Heart right ventricle (tissue), 16 donors: Measurements from ENCODE around the gene BMPR1A. TPM values are rescaled to one million over a fixed set of nuclear protein-coding genes. Genes with fewer than 3 reads are reported as not detected.
A peak's percentile ranks its signal among the peaks of the same experiment; 100 is the strongest.

Experiments used
- ATAC-seq, 8 donors: fragments of 200-7000 bp; cut with Tn5 transposase; one replicate each; pipeline ENCODE4 v1.9.1; 2020; ENCODE audit warnings: mild to moderate bottlenecking in 8 of 8, moderate library complexity in 8 of 8, moderate number of reproducible peaks in 1 of 8
- DNase-seq, 2 donors: peaks; one replicate each; pipeline ENCODE4 v3.0.0-alpha.2; 2020
- H3K27ac ChIP-seq, 10 donors: fragments of 200-600 bp; sonication (generic) in 2 of 10; one replicate each; pipeline versions ENCODE4 v1.5.0 to v1.8.0; 2020 to 2022; ENCODE audit warnings: mild to moderate bottlenecking in 3 of 10
- H3K27me3 ChIP-seq, 7 donors: fragments of 200-600 bp; one replicate each; pipeline ENCODE4 v1.8.0; 2021 to 2022; ENCODE audit warnings: mild to moderate bottlenecking in 2 of 7
- H3K36me3 ChIP-seq, 9 donors: fragments of 200-600 bp; sonication (generic) in 1 of 9; one replicate each; pipeline versions ENCODE4 v1.5.0 to v1.8.0; 2020 to 2022; ENCODE audit warnings: mild to moderate bottlenecking in 2 of 9
- H3K4me1 ChIP-seq, 9 donors: fragments of 200-600 bp; sonication (generic) in 1 of 9; one replicate each; pipeline versions ENCODE4 v1.5.0 to v1.8.0; 2020 to 2022; ENCODE audit warnings: mild to moderate bottlenecking in 4 of 9
- H3K4me3 ChIP-seq, 10 donors: fragments of 200-600 bp; sonication (generic) in 2 of 10; one replicate each; pipeline versions ENCODE4 v1.5.0 to v1.8.0; 2020 to 2022; ENCODE audit warnings: mild to moderate bottlenecking in 7 of 10, moderate library complexity in 2 of 10
- H3K9me3 ChIP-seq, 11 donors: fragments of 200-600 bp in 10 of 11; sonication (generic) in 2 of 11; one replicate each; pipeline versions ENCODE4 v1.5.0 to v1.8.0; 2013 to 2022; ENCODE audit warnings: mild to moderate bottlenecking in 2 of 11, control low read depth in 1 of 11, moderate library complexity in 1 of 11
- CTCF ChIP-seq, 9 donors: fragments of 200-600 bp; sonication (generic) in 2 of 9; IDR thresholded peaks; one replicate each; pipeline versions ENCODE4 v1.5.0 to v1.8.0; 2021 to 2022; ENCODE audit warnings: antibody characterized with exemption in 9 of 9, mild to moderate bottlenecking in 5 of 9, moderate library complexity in 1 of 9
- WGBS, 2 donors: extraction: QIAGEN DNeasy Blood & Tissue Kit; methylation state at CpG; one replicate each; pipeline ENCODE4 v1.1.7; 2013; ENCODE audit warnings: inconsistent platforms in 1 of 2; 5-methylcytosine and 5-hydroxymethylcytosine counted together
- intact Hi-C, 10 donors: fragments of 100-400 bp; cut with DNase I; formaldehyde crosslinking; loops; one replicate each; pipeline versions ENCODE4 v1.11.1 to v1.14.2; 2022
- polyA plus RNA-seq, 2 donors: library from polyadenylated mRNA; stranded (reverse); fragments of 200-250 nt; gene quantifications; one replicate each; pipeline ENCODE4 v1.2.3, GENCODE V29; 2013
- total RNA-seq, 10 donors: library from RNA; stranded (reverse); fragmentation: NEBNext Ultra II Directional in 3 of 10; extraction: Animal tissue kit (Norgen Biotek cat#: 25700) in 3 of 10; gene quantifications; one replicate each; pipeline versions ENCODE4 v1.2.1 to v1.2.4, GENCODE V29; 2021 to 2023
- donor health status: Arrhythmogenic right ventricular cardiomyopathy.
- donor health status: ischemic (EF 13 %, LVEDD 7.1; RV severe dilation, severe dysfunction).
- donor health status: healthy with polysubstance abuse.
- donor health status: DM: no; HTN: yes; CAD: no.
- donor health status: DM: no; HTN: no; CAD: no.
- donor health status: ischemic (EF 25% LVEDD 6.9; RV normal size, moderate dysfunction).
- donor health status: ischemic (EF 25% LVEDD 5.7; RV mildly dilated, moderate dysfunction).
- donor health status: healthy.
- donor health status: DM: yes; HTN: yes; CAD: no.
- donor health status: Ischemic cardiomyopathy.
- donor health status: ischemic (EF 35%, LVEDD 5.7; RV mildly dilated, moderate dysfunction).
- donor health status: nonischemic (EF 11% LVEDD 7.7; RV severe dilation, severe dysfunction).
- donor health status: DM: yes; HTN: yes; CAD: no.
- donor health status: PGD.
- donor health status: ischemic (EF 29% LVEDD 5.4; RV normal size, mild dysfunction).
- donor health status: nonischemic (EF 23%, LVEDD 6.1; RV moderate dilation, normal function).

Gene BMPR1A
- total and polyA plus RNA-seq, 12 donors, result 6.7 to 69.0 (median 45.6) TPM

DNA sequence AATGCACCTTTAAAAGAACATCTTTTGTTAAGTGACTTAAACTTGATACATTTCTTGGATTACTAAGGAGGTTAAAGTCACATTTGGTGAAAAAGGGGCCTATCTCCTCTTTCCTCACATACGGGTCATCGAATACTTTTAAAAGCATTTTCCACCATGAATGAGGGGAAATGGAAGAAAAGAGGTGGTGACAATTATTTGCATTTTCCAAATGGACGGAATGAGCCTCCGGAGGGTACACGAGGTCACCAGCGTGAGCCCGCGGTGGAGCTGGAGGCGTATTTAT lies 1.0 kb upstream of the BMPR1A start:
- Histone ChIP-seq H3K4me3 (peak overlapping the region; percentile 33 to 90 (median 77)), H3K36me3 (no peaks in the 10 kb centered on the region), H3K4me1 (peaks cover 0 to 54% (median 41%) of the 10 kb centered on the region in 9 donors), H3K27ac (peak overlapping the region; percentile 89 to 99 (median 98)), H3K27me3 (peaks cover 0 to 76% (median 55%) of the 10 kb centered on the region in 7 donors), H3K9me3 (no peaks in the 10 kb centered on the region)
- 1 to 3% methylated on average over 9 of the region's 9 CpGs for WGBS, 2 donors
- DNase-seq, result no peak
- intact Hi-C loops, result loop anchor here in 6 of 10 donors (5.0 to 10.0 kb wide), 4 partner anchors 43 to 142 kb away; no protein-coding TSS in a partner anchor
- TF ChIP-seq CTCF (IDR thresholded peaks at IDR 0.05), result no peak
- no peak for ATAC-seq

GRCh38 chr10:86755740-86756510 lies 494 bp upstream of the BMPR1A start:
- Histone ChIP-seq H3K4me1 (peaks cover 0 to 60% (median 41%) of the 10 kb centered on the region in 9 donors), H3K9me3 (no peaks in the 10 kb centered on the region), H3K27me3 (peaks cover 0 to 78% (median 59%) of the 10 kb centered on the region in 7 donors), H3K27ac (peak overlapping the region; percentile 89 to 99 (median 98)), H3K36me3 (no peaks in the 10 kb centered on the region), H3K4me3 (peak overlapping the region; percentile 33 to 90 (median 77))
- intact Hi-C loops, result loop anchor here in 6 of 10 donors (5.0 to 10.0 kb wide), 4 partner anchors 44 to 141 kb away; no protein-coding TSS in a partner anchor
- WGBS, 2 donors, result 0 to 1% methylated on average over 65 to 87 of the region's 89 CpGs
- DNase-seq (peak; percentile 81 to 93), ATAC-seq (peak; percentile 86 to 92 (median 89))
- peak in 1 of 9 donors; percentile 24 for TF ChIP-seq CTCF (IDR thresholded peaks at IDR 0.05)

GRCh38 chr10:86757113-86757972 lies 924 bp downstream of the BMPR1A start:
- intact Hi-C loops, result loop anchor here in 6 of 10 donors (5.0 to 10.0 kb wide), 4 partner anchors 45 to 140 kb away; no protein-coding TSS in a partner anchor
- H3K4me3 ChIP-seq, result peak overlapping the region; percentile 59 to 90 (median 77)

More at GRCh38 chr10:86757113-86757972, 924 bp downstream of the BMPR1A start:
- ATAC-seq, result peak in 1 of 8 donors; percentile 1
- peak; percentile 34 to 42 for DNase-seq
- H3K4me1 ChIP-seq, result peaks cover 0 to 72% (median 41%) of the 10 kb centered on the region in 9 donors
- peaks cover 0 to 81% (median 56%) of the 10 kb centered on the region in 7 donors for H3K27me3 ChIP-seq
- TF ChIP-seq CTCF (IDR thresholded peaks at IDR 0.05), result peak in 4 of 9 donors; percentile 10 to 29 (median 20)
- H3K27ac ChIP-seq, result peak overlapping the region; percentile 89 to 99 (median 98)
- no peaks in the 10 kb centered on the region for H3K9me3 ChIP-seq
- 2 to 3% methylated on average over 47 of the region's 47 CpGs for WGBS, 2 donors
- no peaks in the 10 kb centered on the region for H3K36me3 ChIP-seq
